Measurements from ENCODE around the gene MED12L.

DNA sequence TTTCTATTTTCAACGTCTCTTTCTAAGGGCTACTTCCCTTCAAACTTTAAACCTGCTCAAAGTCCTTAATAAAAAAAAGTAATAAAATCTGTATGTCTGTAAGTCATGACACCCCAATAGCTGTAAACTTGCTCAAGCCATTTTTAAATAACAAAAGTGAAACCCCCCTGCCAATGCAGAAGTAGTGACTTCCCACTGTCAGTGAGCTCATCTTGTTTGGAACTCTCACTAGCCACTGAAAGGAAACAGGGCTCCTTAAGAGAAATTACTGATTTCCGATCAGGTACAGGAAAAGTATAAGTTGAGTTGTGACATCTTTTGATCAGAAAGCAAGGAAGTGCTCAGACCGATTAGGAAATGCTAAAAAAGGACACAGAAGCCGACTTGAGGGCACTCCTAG lies 145.2 kb downstream of the MED12L start:
- TF ChIP-seq, protein P1, sequence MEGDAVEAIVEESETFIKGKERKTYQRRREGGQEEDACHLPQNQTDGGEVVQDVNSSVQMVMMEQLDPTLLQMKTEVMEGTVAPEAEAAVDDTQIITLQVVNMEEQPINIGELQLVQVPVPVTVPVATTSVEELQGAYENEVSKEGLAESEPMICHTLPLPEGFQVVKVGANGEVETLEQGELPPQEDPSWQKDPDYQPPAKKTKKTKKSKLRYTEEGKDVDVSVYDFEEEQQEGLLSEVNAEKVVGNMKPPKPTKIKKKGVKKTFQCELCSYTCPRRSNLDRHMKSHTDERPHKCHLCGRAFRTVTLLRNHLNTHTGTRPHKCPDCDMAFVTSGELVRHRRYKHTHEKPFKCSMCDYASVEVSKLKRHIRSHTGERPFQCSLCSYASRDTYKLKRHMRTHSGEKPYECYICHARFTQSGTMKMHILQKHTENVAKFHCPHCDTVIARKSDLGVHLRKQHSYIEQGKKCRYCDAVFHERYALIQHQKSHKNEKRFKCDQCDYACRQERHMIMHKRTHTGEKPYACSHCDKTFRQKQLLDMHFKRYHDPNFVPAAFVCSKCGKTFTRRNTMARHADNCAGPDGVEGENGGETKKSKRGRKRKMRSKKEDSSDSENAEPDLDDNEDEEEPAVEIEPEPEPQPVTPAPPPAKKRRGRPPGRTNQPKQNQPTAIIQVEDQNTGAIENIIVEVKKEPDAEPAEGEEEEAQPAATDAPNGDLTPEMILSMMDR (IDR thresholded peaks at IDR 0.05), result no peak
- no peak for TF ChIP-seq EP300 (IDR thresholded peaks at IDR 0.05)

Measured in ovary (tissue), 3 donors.